GM21360 (cell line): ENCODE data around the gene FFAR1.

Experiments used
- ATAC-seq: cut with Tn5 transposase; IDR thresholded peaks from one replicate; pipeline ENCODE4 v1.9.1; 2021; ENCODE audit warnings: mild to moderate bottlenecking, moderate library complexity; ENCODE audit not compliant: unreplicated experiment

FFAR1 gene

DNA sequence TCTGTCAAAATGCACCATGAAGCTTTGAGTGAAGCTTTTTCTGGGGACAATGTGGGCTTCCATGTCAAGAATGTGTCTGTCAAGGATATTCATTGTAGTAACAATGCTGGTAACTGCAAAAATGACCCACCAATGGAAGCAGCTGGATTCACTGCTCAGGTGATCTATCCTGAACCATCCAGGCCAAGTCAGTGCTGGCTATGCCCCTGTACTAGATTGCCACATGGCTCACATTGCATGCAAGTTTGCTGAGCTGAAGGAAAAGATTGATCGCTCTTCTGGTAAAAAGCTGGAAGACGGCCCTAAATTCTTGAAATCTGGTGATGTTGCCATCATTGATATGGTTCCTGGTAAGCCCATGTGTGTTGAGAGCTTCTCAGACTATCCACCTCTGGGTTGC lies 35.8 kb downstream of the FFAR1 start:
- no peak for ATAC-seq

DNA sequence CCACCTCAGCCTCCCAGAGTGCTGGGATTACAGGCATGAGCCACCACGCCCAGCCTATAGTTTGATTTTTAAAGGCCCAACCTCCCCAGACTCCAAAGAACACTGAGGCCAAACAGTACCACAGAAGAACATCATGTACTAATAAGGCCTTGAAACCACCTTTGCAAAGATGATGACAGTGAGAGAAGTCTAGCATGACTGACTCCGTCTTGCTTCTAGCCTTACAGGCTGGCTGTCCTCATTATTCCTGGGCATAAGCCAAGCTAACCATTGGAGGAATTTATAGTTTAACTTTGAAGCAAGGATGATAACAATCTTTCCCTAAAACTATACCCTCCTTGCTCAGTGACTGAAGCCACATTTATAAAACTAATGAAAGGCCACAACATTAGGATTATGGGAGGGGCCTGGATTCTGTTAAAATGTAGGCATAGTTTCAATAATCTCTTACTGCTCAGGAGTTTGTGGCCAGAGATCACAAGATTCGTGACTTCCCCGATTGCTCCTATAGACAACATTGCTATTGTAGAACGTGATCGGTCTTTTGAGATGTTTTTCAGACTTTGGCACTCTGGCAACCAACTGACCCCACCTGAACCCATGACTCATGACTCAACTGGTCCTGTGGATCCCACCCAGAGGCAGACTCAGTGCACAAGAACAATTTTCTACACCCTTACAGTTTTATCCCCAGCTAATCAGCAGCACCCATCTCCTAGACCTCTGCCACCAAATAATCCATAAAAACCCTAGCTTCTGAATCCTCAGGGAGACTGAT lies 40.8 kb downstream of the FFAR1 start:
- no peak for ATAC-seq

DNA sequence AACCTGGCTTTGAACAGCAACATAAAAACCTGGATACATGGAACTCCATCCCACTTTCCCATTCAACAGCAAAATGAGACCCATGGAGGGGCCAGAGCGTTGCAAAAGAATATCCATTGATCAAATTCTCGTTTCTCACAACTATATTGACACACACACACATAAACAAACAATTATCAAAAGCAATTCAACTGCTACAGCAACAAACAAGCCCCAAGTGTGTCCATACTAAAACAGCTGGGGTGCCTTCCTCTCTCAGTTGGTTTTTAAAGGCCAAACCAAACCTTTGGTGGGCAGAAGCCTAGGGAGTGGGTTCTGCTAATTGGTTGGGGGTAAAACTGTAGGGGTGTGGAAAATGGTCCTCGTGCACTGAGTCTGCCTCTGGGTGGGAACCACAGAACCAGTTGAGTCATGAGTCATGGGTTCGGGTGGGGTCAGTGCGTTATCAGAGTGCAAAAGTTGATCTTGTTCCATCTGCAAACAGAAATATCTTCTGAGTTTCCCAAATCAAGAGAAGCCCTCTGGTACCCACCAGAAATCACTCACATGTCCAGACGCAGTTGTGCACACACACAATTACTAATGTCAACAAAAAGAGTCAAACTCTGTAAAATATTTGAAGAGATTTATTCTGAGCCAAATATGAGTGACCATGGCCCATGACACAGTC lies 41.6 kb downstream of the FFAR1 start:
- no peak for ATAC-seq

DNA sequence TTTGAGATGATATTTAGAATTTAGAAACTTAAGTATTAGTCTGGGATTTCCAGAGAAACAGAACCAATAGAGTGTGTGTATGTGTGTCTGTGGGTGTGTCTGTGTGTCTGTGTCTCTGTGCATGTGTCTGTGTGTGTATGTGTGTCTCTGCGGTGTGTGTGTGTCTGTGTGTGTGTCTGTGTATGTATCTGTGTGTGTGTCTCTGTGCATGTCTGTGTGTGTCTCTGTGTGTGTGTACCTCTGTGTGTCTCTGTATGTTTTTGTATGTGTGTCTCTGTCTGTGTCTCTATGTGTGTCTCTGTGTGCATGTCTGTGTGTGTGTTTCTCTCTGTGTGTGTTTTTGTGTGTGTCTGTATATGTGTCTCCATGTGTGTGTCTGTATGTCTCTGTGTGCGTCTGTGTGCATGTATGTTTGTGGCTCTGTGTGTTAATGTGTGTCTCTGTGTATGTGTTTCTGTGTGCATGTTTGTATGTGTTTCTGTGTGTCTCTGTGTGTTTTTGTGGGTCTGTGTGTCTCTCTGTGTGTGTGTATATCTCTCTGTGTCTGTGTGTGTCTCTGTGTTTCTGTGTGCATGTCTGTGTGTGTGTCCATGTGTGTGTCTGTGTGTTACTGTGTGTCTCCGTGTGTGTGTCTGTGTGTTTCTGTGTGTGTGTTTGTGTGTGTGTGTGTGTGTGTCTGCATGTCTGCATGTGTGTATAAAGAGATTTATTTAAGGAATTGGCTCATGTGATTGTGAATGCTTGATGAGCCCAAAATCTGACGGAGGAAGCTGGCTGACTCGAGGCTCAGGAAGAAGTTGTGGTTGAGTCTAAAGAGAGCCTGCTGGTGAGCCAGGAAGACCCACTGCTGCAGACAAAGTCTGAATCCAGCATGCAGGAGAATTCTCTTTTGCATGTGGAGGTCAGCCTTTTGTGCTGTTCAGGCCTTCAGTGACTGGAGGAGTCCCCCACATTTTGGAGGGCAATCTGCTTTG lies 45.3 kb downstream of the FFAR1 start:
- no peak for ATAC-seq

DNA sequence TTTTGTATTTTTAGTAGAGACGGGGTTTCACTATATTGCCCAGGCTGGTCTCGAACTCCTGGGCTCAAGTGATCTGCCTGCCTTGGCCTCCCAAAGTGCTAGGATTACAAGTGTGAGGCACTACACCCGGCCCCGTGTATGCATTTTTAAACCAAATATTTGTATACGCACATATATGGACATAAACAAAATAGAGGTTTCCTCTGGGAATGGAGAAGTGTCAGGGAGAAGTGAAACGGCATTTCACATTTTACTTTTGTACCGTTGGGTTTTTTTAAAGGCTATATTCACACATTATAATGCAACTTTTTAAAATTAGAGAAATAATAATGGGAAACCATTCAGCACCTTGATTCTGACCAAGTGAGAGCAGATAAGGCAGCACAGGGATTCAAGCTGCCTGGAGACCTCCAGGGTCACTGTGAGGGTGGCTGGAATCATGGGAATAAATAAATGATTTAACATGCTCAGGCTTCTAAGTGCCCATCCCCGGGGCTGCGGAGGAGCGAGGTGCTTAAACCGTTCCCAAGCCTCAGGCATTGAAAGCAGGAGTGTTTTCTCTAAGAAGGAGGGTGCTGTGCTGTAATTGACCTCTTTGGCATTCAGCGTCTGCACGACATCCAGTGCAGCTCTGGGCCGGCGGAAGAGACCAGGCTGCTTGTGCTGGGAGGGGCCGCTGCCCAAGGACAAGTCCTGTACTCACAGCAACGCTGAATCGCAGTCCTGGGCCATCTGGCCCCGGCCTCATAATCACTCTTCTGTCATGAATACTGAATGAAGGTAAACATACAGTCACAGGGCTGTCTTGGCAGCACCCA lies 47.9 kb downstream of the FFAR1 start:
- ATAC-seq, result no peak

DNA sequence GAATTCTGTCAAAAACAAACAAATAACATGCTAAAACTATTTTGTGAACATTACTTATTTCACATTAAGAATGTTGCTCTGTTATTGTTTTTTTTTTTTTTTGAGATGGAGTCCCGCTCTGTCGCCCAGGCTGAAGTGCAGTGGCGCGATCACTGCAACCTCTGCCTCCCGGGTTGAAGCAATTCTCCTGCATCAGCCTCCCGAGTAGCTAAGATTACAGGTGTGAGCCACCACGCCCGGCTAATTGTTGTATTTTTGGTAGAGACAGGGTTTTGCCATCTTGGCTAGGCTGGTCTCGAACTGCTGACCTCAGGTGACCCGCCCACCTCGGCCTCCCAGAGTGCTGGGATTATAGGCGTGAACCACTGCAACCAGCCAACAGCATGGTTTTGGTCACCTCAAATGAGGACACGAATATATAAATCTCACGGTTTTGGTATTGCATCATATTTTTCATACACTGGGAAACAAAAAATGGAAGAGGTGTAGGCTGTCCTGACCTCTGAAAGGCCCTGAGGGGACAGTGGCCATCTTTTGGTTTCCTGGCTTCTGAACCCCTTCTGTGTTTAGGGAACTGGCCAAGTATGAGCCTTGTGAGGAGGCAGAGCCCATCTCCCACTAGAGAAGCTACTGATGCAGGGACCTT lies 48.7 kb downstream of the FFAR1 start:
- no peak for ATAC-seq

DNA sequence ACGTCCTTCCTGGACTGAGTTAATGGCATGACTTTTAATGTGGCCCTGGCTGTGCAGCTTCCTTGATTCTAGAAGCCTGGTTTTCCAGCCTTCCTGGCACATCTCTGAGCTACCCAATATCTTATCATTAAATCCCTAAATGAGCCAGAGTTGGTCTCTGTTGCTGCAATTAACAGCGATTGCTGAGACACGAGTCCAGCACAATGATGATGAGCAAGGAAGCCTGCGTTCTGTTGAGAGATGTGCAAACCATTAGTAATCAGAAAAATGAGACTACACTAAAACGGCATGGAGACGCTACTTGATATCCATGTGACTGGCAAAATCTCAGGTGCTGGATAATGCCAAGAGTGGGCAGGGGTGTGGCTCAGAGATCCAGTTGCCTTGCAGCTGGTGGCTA lies 49.4 kb downstream of the FFAR1 start:
- no peak for ATAC-seq
